Esophagus muscularis mucosa (tissue), 4 donors: ENCODE data around the gene ZBED2. TPM values are rescaled to one million over a fixed set of nuclear protein-coding genes. Genes with fewer than 3 reads are reported as not detected.

Source experiments
- DNase-seq: peaks from one replicate; pipeline ENCODE4 v3.0.0-alpha.2; 2017; ENCODE audit errors: extremely low spot score
- H3K27ac ChIP-seq, 4 donors: fragments of 200-600 bp; sonication (generic); replicated peaks in 1 of 4; 1 replicate in 3 of 4; 2 replicates in 1 of 4; pipeline ENCODE4 v1.5.1; 2016 to 2019; ENCODE audit warnings: mild to moderate bottlenecking in 1 of 4
- H3K27me3 ChIP-seq, 4 donors: fragments of 200-600 bp; sonication (generic); one replicate each; pipeline versions ENCODE4 v1.5.1 to v1.6.0; 2016 to 2019
- H3K36me3 ChIP-seq, 4 donors: fragments of 200-600 bp; sonication (generic); one replicate each; pipeline ENCODE4 v1.5.1; 2016 to 2019
- H3K4me1 ChIP-seq, 4 donors: fragments of 200-600 bp; sonication (generic); one replicate each; pipeline ENCODE4 v1.5.1; 2016 to 2019
- H3K4me3 ChIP-seq, 4 donors: fragments of 200-600 bp; sonication (generic); 1 replicate in 2 of 4; 2 replicates in 2 of 4; pipeline ENCODE4 v1.5.1; 2016 to 2019; ENCODE audit warnings: mild to moderate bottlenecking in 4 of 4, moderate library complexity in 1 of 4
- H3K9me3 ChIP-seq, 4 donors: fragments of 200-600 bp; sonication (generic); 1 replicate in 3 of 4; 2 replicates in 1 of 4; pipeline ENCODE4 v1.5.1; 2016 to 2019
- CTCF ChIP-seq, 3 experiments: fragments of 200-600 bp in 2 of 3; fragments of 450-650 bp in 1 of 3; sonication (generic) in 2 of 3; IDR thresholded peaks; one replicate each; pipeline ENCODE4 v1.5.1; 2017 to 2019; ENCODE audit warnings: antibody characterized with exemption in 3 of 3, mild to moderate bottlenecking in 2 of 3, moderate library complexity in 1 of 3
- EP300 ChIP-seq: sonication (generic); formaldehyde crosslinking; IDR thresholded peaks from one replicate; pipeline ENCODE4 v1.6.1; 2017; ENCODE audit warnings: antibody characterized with exemption
- POLR2A ChIP-seq: fragments of 450-650 bp; IDR thresholded peaks from one replicate; pipeline ENCODE4 v1.6.1; 2017; ENCODE audit warnings: antibody characterized with exemption, moderate library complexity, mild to moderate bottlenecking, low read depth
- POLR2AphosphoS5 ChIP-seq, 2 donors: sonication (generic); formaldehyde crosslinking; IDR thresholded peaks; one replicate each; pipeline ENCODE4 v1.6.1; 2017; ENCODE audit warnings: antibody characterized with exemption in 2 of 2
- WGBS: methylation state at CpG from one replicate; pipeline ENCODE4 v1.1.5; 2018; 5-methylcytosine and 5-hydroxymethylcytosine counted together
- intact Hi-C: fragments of 100-400 bp; cut with DNase I; formaldehyde crosslinking; loops from one replicate; pipeline ENCODE4 v1.15.1; 2023
- total RNA-seq, 4 donors: library from RNA; depleted of rRNA; stranded (reverse); fragments of >200 nt; gene quantifications; one replicate each; pipeline versions ENCODE4 v1.1.0 to v1.2.1, GENCODE V29; 2016

Gene ZBED2
- total RNA-seq, 4 donors from 2014 or later, result 0.13 TPM; not detected in 3

GRCh38 chr3:111605018-111605417, 9.9 kb upstream of the ZBED2 start:
- no peaks in the 10 kb centered on the region for H3K9me3 ChIP-seq
- TF ChIP-seq EP300, result no peak
- TF ChIP-seq POLR2A, result no peak
- no peak for TF ChIP-seq CTCF (IDR thresholded peaks at IDR 0.05)
- H3K27ac ChIP-seq, result no peak overlapping the region
- no peak overlapping the region for H3K4me3 ChIP-seq
- no peaks in the 10 kb centered on the region for H3K27me3 ChIP-seq
- no peaks in the 10 kb centered on the region for H3K4me1 ChIP-seq
- no peak for DNase-seq
- H3K36me3 ChIP-seq, result no peaks in the 10 kb centered on the region
- intact Hi-C loops, result no loop called here

GRCh38 chr3:111604119-111604518, 9.0 kb upstream of the ZBED2 start:
- WGBS, result 91% methylated on average over 2 of the region's 2 CpGs
- H3K9me3 ChIP-seq, result no peaks in the 10 kb centered on the region
- no peaks in the 10 kb centered on the region for H3K27me3 ChIP-seq
- no peak for TF ChIP-seq POLR2A
- no peak for TF ChIP-seq EP300
- no peak for TF ChIP-seq CTCF (IDR thresholded peaks at IDR 0.05)
- TF ChIP-seq POLR2AphosphoS5 (IDR thresholded peaks at IDR 0.05), result no peak
- intact Hi-C loops, result no loop called here
- H3K27ac ChIP-seq, result no peak overlapping the region
- no peaks in the 10 kb centered on the region for H3K4me1 ChIP-seq
- DNase-seq, result no peak
- H3K4me3 ChIP-seq, result no peak overlapping the region
- no peaks in the 10 kb centered on the region for H3K36me3 ChIP-seq

GRCh38 chr3:111603679-111604078, 8.5 kb upstream of the ZBED2 start:
- H3K4me3 ChIP-seq, result no peak overlapping the region
- WGBS, result 93% methylated on average over 1 of the region's 1 CpG
- no peak overlapping the region for H3K27ac ChIP-seq
- no peaks in the 10 kb centered on the region for H3K9me3 ChIP-seq
- no peaks in the 10 kb centered on the region for H3K4me1 ChIP-seq
- intact Hi-C loops, result no loop called here
- TF ChIP-seq POLR2A, result no peak
- no peak for DNase-seq
- H3K27me3 ChIP-seq, result no peaks in the 10 kb centered on the region
- H3K36me3 ChIP-seq, result no peaks in the 10 kb centered on the region

- no peak for DNase-seq
- Histone ChIP-seq H3K9me3 (no peaks in the 10 kb centered on the region), H3K36me3 (no peaks in the 10 kb centered on the region), H3K27ac (no peak overlapping the region), H3K4me1 (no peaks in the 10 kb centered on the region), H3K27me3 (no peaks in the 10 kb centered on the region), H3K4me3 (no peak overlapping the region)
- TF ChIP-seq POLR2A, result no peak
- no peak for TF ChIP-seq EP300
- TF ChIP-seq POLR2AphosphoS5 (IDR thresholded peaks at IDR 0.05), result no peak
- TF ChIP-seq CTCF (IDR thresholded peaks at IDR 0.05), result no peak
- WGBS, result 90% methylated on average over 4 of the region's 4 CpGs
- intact Hi-C loops, result no loop called here
These were observed 6.7 kb upstream of the ZBED2 start for GRCh38 chr3:111601810-111602209.

GRCh38 chr3:111598552-111598951, 3.4 kb upstream of the ZBED2 start:
- no peak overlapping the region for H3K4me3 ChIP-seq
- TF ChIP-seq POLR2A (no peak), POLR2AphosphoS5 (IDR thresholded peaks at IDR 0.05) (no peak), EP300 (no peak), CTCF (IDR thresholded peaks at IDR 0.05) (no peak)
- H3K4me1 ChIP-seq, result no peaks in the 10 kb centered on the region
- H3K27ac ChIP-seq, result no peak overlapping the region
- H3K9me3 ChIP-seq, result no peaks in the 10 kb centered on the region
- intact Hi-C loops, result no loop called here
- no peaks in the 10 kb centered on the region for H3K36me3 ChIP-seq
- no peaks in the 10 kb centered on the region for H3K27me3 ChIP-seq
- WGBS, result 75% methylated on average over 2 of the region's 2 CpGs
- DNase-seq, result no peak
